GM12878 (cell line): ENCODE data around the gene ANKRD24. TPM values are rescaled to one million over a fixed set of nuclear protein-coding genes. Genes with fewer than 3 reads are reported as not detected.

Experiments used
- ATAC-seq: fragments of 200-7000 bp; cut with Tn5 transposase; 3 replicates; pipeline ENCODE4 v1.9.1; 2020; ENCODE audit warnings: mild to moderate bottlenecking, moderate library complexity
- BruUV-seq: library from RNA; stranded (reverse); fragments of 400-500 nt; replicated peaks from 2 replicates; lab custom pipeline; 2021; lab: Mats Ljungman, UMichigan
- CTCF ChIA-PET: fragments of 300-600 bp; sonication (Branson Sonifier 250); formaldehyde crosslinking; extraction: SDS; loops from one replicate; lab custom pipeline; 2021; ENCODE audit warnings: inconsistent platforms; lab: Yijun Ruan, JAX
- POLR2A ChIA-PET: fragments of 350-600 bp; formaldehyde crosslinking; extraction: SDS; loops from one replicate; lab custom pipeline; 2021; ENCODE audit warnings: inconsistent platforms; lab: Charles Lee
- RAD21 ChIA-PET: fragments of 300-600 bp; sonication (Branson Sonifier 250); formaldehyde crosslinking; loops from one replicate; lab custom pipeline; 2023; ENCODE audit warnings: antibody characterized with exemption; ENCODE audit not compliant: unreplicated experiment; lab: Charles Lee
- SMC1A ChIA-PET: fragments of 300-600 bp; sonication (Branson Sonifier 250); formaldehyde crosslinking; loops from one replicate; lab custom pipeline; 2023; ENCODE audit not compliant: unreplicated experiment, uncharacterized antibody; lab: Charles Lee
- DNase-seq: peaks from one replicate; pipeline ENCODE4 v3.0.0-alpha.2; 2011; ENCODE audit warnings: low read depth, low spot score
- FAIRE-seq: peaks from 3 replicates; lab custom pipeline; 2011; peaks lifted over from hg19 to GRCh38; lab: Jason Lieb, UNC
- H2AFZ ChIP-seq: 2 replicates; pipeline ENCODE4 v1.6.0; 2011; ENCODE audit warnings: low read depth, low read length, control low read depth; ENCODE audit not compliant: control insufficient read depth
- H3K27ac ChIP-seq: 2 replicates; pipeline ENCODE4 v1.5.1; 2011; ENCODE audit warnings: control low read depth; ENCODE audit not compliant: control insufficient read depth, insufficient read depth
- H3K27me3 ChIP-seq, 2 experiments: replicated peaks in 1 of 2; 2 replicates each; pipeline versions ENCODE4 v1.6.0 to v1.6.1; 2011; ENCODE audit warnings: low read length in 1 of 2; ENCODE audit not compliant: control insufficient read depth in 2 of 2, insufficient read depth in 2 of 2
- H3K36me3 ChIP-seq, 2 experiments: 2 replicates each; pipeline ENCODE4 v1.5.1; 2011; ENCODE audit warnings: low read length in 1 of 2; ENCODE audit not compliant: control insufficient read depth in 2 of 2, insufficient read depth in 2 of 2
- H3K4me1 ChIP-seq: 2 replicates; pipeline ENCODE4 v1.6.1; 2011; ENCODE audit warnings: mild to moderate bottlenecking, low read length, moderate library complexity, mixed read lengths; ENCODE audit not compliant: control insufficient read depth, insufficient read depth
- H3K4me2 ChIP-seq: 2 replicates; pipeline ENCODE4 v1.6.0; 2011; ENCODE audit warnings: control low read depth; ENCODE audit not compliant: control insufficient read depth, insufficient read depth
- H3K4me3 ChIP-seq: fragments of 200-600 bp; sonication (generic); 2 replicates; pipeline ENCODE4 v1.5.1; 2016
- H3K79me2 ChIP-seq: 2 replicates; pipeline ENCODE4 v1.6.0; 2011; ENCODE audit warnings: low read length; ENCODE audit not compliant: control insufficient read depth, insufficient read depth
- H3K9ac ChIP-seq: 2 replicates; pipeline ENCODE4 v1.8.0; 2011; ENCODE audit warnings: low read length, control low read depth, mixed read lengths; ENCODE audit not compliant: control insufficient read depth, insufficient read depth
- H3K9me3 ChIP-seq: replicated peaks from 3 replicates; pipeline ENCODE4 v1.5.1; 2011; ENCODE audit warnings: mild to moderate bottlenecking, low read length; ENCODE audit not compliant: control insufficient read depth, insufficient read depth
- H4K20me1 ChIP-seq: 2 replicates; pipeline ENCODE4 v1.6.0; 2011; ENCODE audit not compliant: control insufficient read depth, insufficient read depth
- CHD4 ChIP-seq: fragments of 200-600 bp; sonication (generic); IDR thresholded peaks from 2 replicates; pipeline ENCODE4 v1.6.1; 2016; ENCODE audit warnings: mild to moderate bottlenecking
- DPF2 ChIP-seq: fragments of 450-650 bp; IDR thresholded peaks from 2 replicates; pipeline ENCODE4 v1.6.1; 2017; ENCODE audit warnings: mild to moderate bottlenecking
- LARP7 ChIP-seq: fragments of 450-650 bp; IDR thresholded peaks from 2 replicates; pipeline ENCODE4 v1.6.1; 2017; ENCODE audit warnings: mild to moderate bottlenecking
- NFYB ChIP-seq: IDR thresholded peaks from 2 replicates; pipeline ENCODE4 v1.6.1; 2011; ENCODE audit warnings: low read depth, mild to moderate bottlenecking, low read length, improper control_type of control experiment, moderate library complexity; ENCODE audit not compliant: insufficient read depth
- PAX5 ChIP-seq: IDR thresholded peaks from 2 replicates; pipeline ENCODE4 v1.6.1; 2011; ENCODE audit warnings: low read depth, low read length, borderline replicate concordance
- RUNX3 ChIP-seq: IDR thresholded peaks from 2 replicates; pipeline ENCODE4 v1.6.1; 2012; ENCODE audit warnings: low read length, inconsistent platforms
- SP1 ChIP-seq: IDR thresholded peaks from one replicate; pipeline ENCODE4 v1.6.1; 2011; ENCODE audit warnings: low read depth, low read length
- SREBF2 ChIP-seq: IDR thresholded peaks from 2 replicates; pipeline ENCODE4 v1.6.1; 2012; ENCODE audit warnings: mild to moderate bottlenecking, low read length
- SUZ12 ChIP-seq: fragments of 200-600 bp; sonication (generic); IDR thresholded peaks from one replicate; pipeline ENCODE4 v1.6.1; 2018; ENCODE audit warnings: antibody characterized with exemption, mild to moderate bottlenecking; ENCODE audit not compliant: unreplicated experiment
- TARDBP ChIP-seq: IDR thresholded peaks from 2 replicates; pipeline ENCODE4 v1.6.1; 2016; ENCODE audit warnings: borderline replicate concordance
- WGBS: methylation state at CpG from one replicate; pipeline ENCODE4 v1.1.6; 2016; ENCODE audit warnings: low lambda C conversion rate; ENCODE audit not compliant: insufficient replicate concordance, insufficient coverage; ENCODE audit errors: missing lambda C conversion rate; 5-methylcytosine and 5-hydroxymethylcytosine counted together
- in situ Hi-C: fragments of 300-500 bp; cut with MboI; formaldehyde crosslinking; loops from 9 replicates; pipeline ENCODE4 v1.14.3; 2018; ENCODE audit warnings: mixed read lengths
- intact Hi-C: fragments of 100-400 bp; cut with micrococcal nuclease; formaldehyde crosslinking; loops from one replicate; pipeline ENCODE4 v1.14.2; 2022; ENCODE audit not compliant: unreplicated experiment
- polyA plus RNA-seq, 11 experiments: library from polyadenylated mRNA; depleted of rRNA in 4 of 11; unstranded in 6 of 11; stranded (reverse) in 5 of 11; fragments of >200 nt; fragmentation: Nextera tagmentation in 4 of 11; fragmentation: Illumina TruSeq in 1 of 11; extraction: Ambion mirVana in 4 of 11; extraction: Trizol in 1 of 11; gene quantifications; 1 replicate in 1 of 11; 2 replicates in 10 of 11; pipeline versions ENCODE4 v1.2.1 to v1.2.3, GENCODE V29; 2011 to 2016; ENCODE audit warnings: inconsistent platforms in 2 of 11, missing spikeins in 2 of 11, low read depth in 1 of 11
- total RNA-seq, 4 experiments: library from RNA; depleted of rRNA in 3 of 4; stranded (reverse); fragments of >200 nt in 3 of 4; fragmentation: Illumina TruSeq in 1 of 4; extraction: Trizol in 1 of 4; gene quantifications; 2 replicates each; pipeline versions ENCODE4 v1.2.1 to v1.2.3, GENCODE V29; 2013 to 2021
- TF ChIP-seq, protein P1 (sequence below): fragments of 450-650 bp; IDR thresholded peaks from 2 replicates; pipeline ENCODE4 v1.6.1; 2017; ENCODE audit warnings: borderline replicate concordance

ANKRD24 gene
- total and polyA plus RNA-seq, 10 of the 15 experiments (the other 5 are each of a cell fraction or from before 2014, with no cell fraction given): 0.02 to 0.59 (median 0.35) TPM; not detected in 1

DNA sequence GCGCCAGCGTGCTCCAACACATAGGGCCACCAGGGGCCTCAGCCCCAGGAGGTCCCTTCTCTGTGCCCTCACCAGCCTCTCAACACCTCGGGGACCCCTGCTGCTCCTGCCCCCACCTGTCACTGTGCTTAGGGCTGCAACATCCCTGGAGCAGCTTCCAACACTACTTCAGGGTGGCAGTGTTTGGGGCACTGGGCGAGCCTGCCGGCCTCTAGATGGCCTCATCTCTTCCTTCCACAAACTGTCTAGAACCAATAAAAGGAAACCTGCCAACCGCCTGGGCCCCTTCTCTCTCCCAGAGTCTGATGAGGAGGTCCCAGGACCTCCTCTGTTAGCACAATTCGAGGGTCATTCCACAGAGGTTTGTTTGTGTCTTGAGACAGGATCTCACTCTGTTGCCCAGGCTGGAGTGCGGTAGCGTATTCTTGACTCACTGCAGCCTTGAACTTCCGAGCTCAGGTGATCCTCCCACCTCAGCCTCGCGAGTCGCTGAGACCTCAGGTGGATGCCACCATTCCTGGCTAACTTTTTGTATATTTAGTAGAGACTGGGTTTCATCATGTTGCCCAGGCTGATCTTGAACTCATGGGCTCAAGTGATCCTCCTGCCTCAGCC, 86.4 kb downstream of the ANKRD24 start:
- TF ChIP-seq, protein P1, sequence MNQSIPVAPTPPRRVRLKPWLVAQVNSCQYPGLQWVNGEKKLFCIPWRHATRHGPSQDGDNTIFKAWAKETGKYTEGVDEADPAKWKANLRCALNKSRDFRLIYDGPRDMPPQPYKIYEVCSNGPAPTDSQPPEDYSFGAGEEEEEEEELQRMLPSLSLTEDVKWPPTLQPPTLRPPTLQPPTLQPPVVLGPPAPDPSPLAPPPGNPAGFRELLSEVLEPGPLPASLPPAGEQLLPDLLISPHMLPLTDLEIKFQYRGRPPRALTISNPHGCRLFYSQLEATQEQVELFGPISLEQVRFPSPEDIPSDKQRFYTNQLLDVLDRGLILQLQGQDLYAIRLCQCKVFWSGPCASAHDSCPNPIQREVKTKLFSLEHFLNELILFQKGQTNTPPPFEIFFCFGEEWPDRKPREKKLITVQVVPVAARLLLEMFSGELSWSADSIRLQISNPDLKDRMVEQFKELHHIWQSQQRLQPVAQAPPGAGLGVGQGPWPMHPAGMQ: no peak
- TF ChIP-seq DPF2: no peak
- TF ChIP-seq NFYB: no peak
- no peak for TF ChIP-seq SREBF2
- no peak for TF ChIP-seq TARDBP
- no peak for TF ChIP-seq CHD4
- no peak for TF ChIP-seq SP1
- TF ChIP-seq RUNX3: no peak
- TF ChIP-seq SUZ12: no peak
- TF ChIP-seq LARP7: no peak
- TF ChIP-seq PAX5: no peak
- Histone ChIP-seq H3K4me1 (no peaks in the 10 kb centered on the region; the same call in 1 of the 2 replicates), H3K27me3 (no peaks in the 10 kb centered on the region), H3K4me2 (no peak overlapping the region), H3K4me3 (no peak overlapping the region), H2AFZ (no peak overlapping the region), H3K27ac (no peak overlapping the region), H3K9me3 (peaks cover 2% of the 10 kb centered on the region; the same call in 1 of the 3 replicates), H3K9ac (no peak overlapping the region), H3K36me3 (peaks cover 10 to 17% of the 10 kb centered on the region in 2 experiments), H3K79me2 (no peaks in the 10 kb centered on the region), H4K20me1 (no peaks in the 10 kb centered on the region)
- ChIA-PET RAD21 (interaction anchor here (2.0 kb wide), 1 partner anchor 84 kb away, joined by 10 read pairs; no protein-coding TSS in a partner anchor), POLR2A (no interaction called here), CTCF (interaction anchor here (1.1 to 5.4 kb wide), 7 partner anchors 8 to 256 kb away, joined by 3 to 78 read pairs (median 18); partner anchors contain the start of gene MPND), SMC1A (interaction anchor here (2.6 kb wide), 1 partner anchor 84 kb away, joined by 12 read pairs; no protein-coding TSS in a partner anchor)
- in situ Hi-C loops (loop anchor here (5.0 kb wide), 1 partner anchor 83 kb away; no protein-coding TSS in a partner anchor), intact Hi-C loops (loop anchor here (5.0 kb wide), 1 partner anchor 133 kb away; the partner anchor contains the start of genes CHAF1A and SH3GL1)
- no peak for FAIRE-seq
- no peak for ATAC-seq
- no TSS peak for BruUV-seq
- no peak for DNase-seq
- 91% methylated on average over 13 of the region's 13 CpGs for WGBS
